ENCODE data around the gene DNAI4. TPM values are rescaled to one million over a fixed set of nuclear protein-coding genes. Genes with fewer than 3 reads are reported as not detected.

Gene DNAI4
- polyA plus RNA-seq, 1 donor (not counting 4 experiments of a cell fraction or from before 2014, with no cell fraction given): 4.1 TPM

DNA sequence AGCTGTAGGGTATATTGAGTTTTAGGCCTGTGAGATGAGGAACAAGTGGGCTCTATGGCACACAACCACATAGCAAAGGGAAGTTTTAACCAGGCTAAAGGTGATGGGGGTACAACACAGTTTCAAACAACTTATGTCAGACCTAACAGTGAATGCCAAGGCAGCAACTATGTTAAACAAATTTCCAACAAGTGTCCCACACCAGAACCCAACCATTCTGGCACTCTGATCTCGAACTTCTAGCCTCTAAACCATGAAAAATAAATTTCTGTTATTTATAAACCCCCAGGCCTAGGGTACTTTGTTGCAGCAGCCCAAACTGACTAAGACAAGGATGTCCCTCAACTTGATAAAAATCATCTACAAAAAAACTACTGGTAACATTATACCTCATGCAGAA is 71.3 kb downstream of the DNAI4 start:
- H3K9me3 ChIP-seq (ENCODE audit: control insufficient read depth, low read depth, low read length): no peaks in the 10 kb centered on the region
- DNase-seq (ENCODE audit: low read depth, low spot score): no peak
- no peak for FAIRE-seq
- H3K79me2 ChIP-seq (ENCODE audit: control insufficient read depth, insufficient read depth, low read length): no peaks in the 10 kb centered on the region
- H3K4me2 ChIP-seq (ENCODE audit: control insufficient read depth, extremely low read depth, insufficient read depth, low read depth, low read length): no peak overlapping the region
- H3K4me1 ChIP-seq (ENCODE audit: control insufficient read depth, extremely low read depth, insufficient read depth, low read length): no peaks in the 10 kb centered on the region
- dilution Hi-C loops (cut with MboI; ENCODE audit: extremely low pct_ligation_motif_present, low sequenced_read_pairs): no loop called here
- TF ChIP-seq, protein P1, sequence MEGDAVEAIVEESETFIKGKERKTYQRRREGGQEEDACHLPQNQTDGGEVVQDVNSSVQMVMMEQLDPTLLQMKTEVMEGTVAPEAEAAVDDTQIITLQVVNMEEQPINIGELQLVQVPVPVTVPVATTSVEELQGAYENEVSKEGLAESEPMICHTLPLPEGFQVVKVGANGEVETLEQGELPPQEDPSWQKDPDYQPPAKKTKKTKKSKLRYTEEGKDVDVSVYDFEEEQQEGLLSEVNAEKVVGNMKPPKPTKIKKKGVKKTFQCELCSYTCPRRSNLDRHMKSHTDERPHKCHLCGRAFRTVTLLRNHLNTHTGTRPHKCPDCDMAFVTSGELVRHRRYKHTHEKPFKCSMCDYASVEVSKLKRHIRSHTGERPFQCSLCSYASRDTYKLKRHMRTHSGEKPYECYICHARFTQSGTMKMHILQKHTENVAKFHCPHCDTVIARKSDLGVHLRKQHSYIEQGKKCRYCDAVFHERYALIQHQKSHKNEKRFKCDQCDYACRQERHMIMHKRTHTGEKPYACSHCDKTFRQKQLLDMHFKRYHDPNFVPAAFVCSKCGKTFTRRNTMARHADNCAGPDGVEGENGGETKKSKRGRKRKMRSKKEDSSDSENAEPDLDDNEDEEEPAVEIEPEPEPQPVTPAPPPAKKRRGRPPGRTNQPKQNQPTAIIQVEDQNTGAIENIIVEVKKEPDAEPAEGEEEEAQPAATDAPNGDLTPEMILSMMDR (optimal IDR thresholded peaks at IDR 0.05 in 1 of 3, IDR thresholded peaks at IDR 0.05 in 1 of 3, conservative IDR thresholded peaks at IDR 0.05 in 1 of 3; ENCODE audit: extremely low read depth in 1 of 3, insufficient read depth in 2 of 3, low read length in 3 of 3): no peak
- no peak for TF ChIP-seq EZH2 (IDR thresholded peaks at IDR 0.05; ENCODE audit: low read length)
- no peak overlapping the region for H3K9ac ChIP-seq (ENCODE audit: control insufficient read depth, extremely low read depth, insufficient read depth, low read length)
- H3K4me3 ChIP-seq (ENCODE audit: control insufficient read depth in 2 of 3, extremely low read depth in 1 of 3, insufficient read depth in 2 of 3, low read depth in 1 of 3, low read length in 3 of 3): no peak overlapping the region
- H4K20me1 ChIP-seq (ENCODE audit: control insufficient read depth, extremely low read depth, insufficient read depth, low read length): no peaks in the 10 kb centered on the region
- no peaks in the 10 kb centered on the region for H3K9me1 ChIP-seq (ENCODE audit: control insufficient read depth, extremely low read depth, insufficient read depth, low read length)
- H3K27ac ChIP-seq (ENCODE audit: control insufficient read depth, insufficient read depth, low read length): no peak overlapping the region
- H3K36me3 ChIP-seq (ENCODE audit: control insufficient read depth in 2 of 2, extremely low read depth in 1 of 2, insufficient read depth in 2 of 2, low read length in 2 of 2): no peaks in the 10 kb centered on the region
- H2AFZ ChIP-seq (ENCODE audit: control insufficient read depth, low read length): no peak overlapping the region
- no peaks in the 10 kb centered on the region for H3K27me3 ChIP-seq (ENCODE audit: control insufficient read depth, extremely low read depth, insufficient read depth, low read length)

DNA sequence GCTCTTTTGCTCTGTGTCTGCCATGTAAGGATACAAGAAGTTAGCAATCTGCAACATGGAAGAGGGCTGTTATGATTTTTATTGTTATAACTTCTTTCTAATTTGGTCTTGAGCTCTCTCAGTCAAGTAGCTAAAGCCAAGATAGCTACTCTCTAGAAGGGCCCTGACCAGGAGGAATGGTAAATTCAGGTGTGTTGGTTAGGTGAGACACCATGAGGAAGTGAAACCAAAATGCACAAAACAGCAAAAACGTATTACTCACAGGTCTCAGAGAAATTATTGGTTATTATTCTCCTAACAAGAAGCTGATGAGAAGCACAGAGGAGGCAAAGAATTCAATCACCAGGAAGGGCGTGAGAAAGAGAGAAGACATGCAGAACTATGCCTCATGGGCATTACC is 71.8 kb downstream of the DNAI4 start:
- Histone ChIP-seq H3K9me3 (ENCODE audit: control insufficient read depth, low read depth, low read length) (no peaks in the 10 kb centered on the region), H3K4me1 (ENCODE audit: control insufficient read depth, extremely low read depth, insufficient read depth, low read length) (no peaks in the 10 kb centered on the region), H3K27me3 (ENCODE audit: control insufficient read depth, extremely low read depth, insufficient read depth, low read length) (no peaks in the 10 kb centered on the region), H3K36me3 (ENCODE audit: control insufficient read depth in 2 of 2, extremely low read depth in 1 of 2, insufficient read depth in 2 of 2, low read length in 2 of 2) (no peaks in the 10 kb centered on the region), H2AFZ (ENCODE audit: control insufficient read depth, low read length) (no peak overlapping the region), H4K20me1 (ENCODE audit: control insufficient read depth, extremely low read depth, insufficient read depth, low read length) (no peaks in the 10 kb centered on the region), H3K4me2 (ENCODE audit: control insufficient read depth, extremely low read depth, insufficient read depth, low read depth, low read length) (no peak overlapping the region), H3K27ac (ENCODE audit: control insufficient read depth, insufficient read depth, low read length) (no peak overlapping the region), H3K79me2 (ENCODE audit: control insufficient read depth, insufficient read depth, low read length) (no peaks in the 10 kb centered on the region), H3K4me3 (ENCODE audit: control insufficient read depth in 2 of 3, extremely low read depth in 1 of 3, insufficient read depth in 2 of 3, low read depth in 1 of 3, low read length in 3 of 3) (no peak overlapping the region), H3K9me1 (ENCODE audit: control insufficient read depth, extremely low read depth, insufficient read depth, low read length) (no peaks in the 10 kb centered on the region), H3K9ac (ENCODE audit: control insufficient read depth, extremely low read depth, insufficient read depth, low read length) (no peak overlapping the region)
- dilution Hi-C loops (cut with MboI; ENCODE audit: extremely low pct_ligation_motif_present, low sequenced_read_pairs): no loop called here
- DNase-seq (ENCODE audit: low read depth, low spot score) (no peak), FAIRE-seq (no peak)
- no peak for TF ChIP-seq EZH2 (IDR thresholded peaks at IDR 0.05; ENCODE audit: low read length)
- TF ChIP-seq, protein P1 (optimal IDR thresholded peaks at IDR 0.05 in 1 of 3, IDR thresholded peaks at IDR 0.05 in 1 of 3, conservative IDR thresholded peaks at IDR 0.05 in 1 of 3; ENCODE audit: extremely low read depth in 1 of 3, insufficient read depth in 2 of 3, low read length in 3 of 3): no peak
